Hepatocyte (in vitro differentiated cells): ENCODE measurements around the gene TIPARP. TPM values are rescaled to one million over a fixed set of nuclear protein-coding genes. Genes with fewer than 3 reads are reported as not detected.

Experiments used
- DNase-seq: peaks from one replicate; pipeline ENCODE4 v3.0.0-alpha.2; 2016; ENCODE audit warnings: low spot score
- H2AFZ ChIP-seq: fragments of 200-600 bp; sonication (generic); 2 replicates; pipeline ENCODE4 v1.6.0; 2016; ENCODE audit warnings: antibody characterized with exemption, mild to moderate bottlenecking
- H3K27ac ChIP-seq: fragments of 200-600 bp; sonication (generic); 2 replicates; pipeline ENCODE4 v1.5.1; 2016; ENCODE audit warnings: mild to moderate bottlenecking
- H3K27me3 ChIP-seq: fragments of 200-600 bp; sonication (generic); 2 replicates; pipeline ENCODE4 v1.6.1; 2016
- H3K36me3 ChIP-seq: fragments of 200-600 bp; sonication (generic); replicated peaks from 2 replicates; pipeline ENCODE4 v1.5.1; 2016; ENCODE audit warnings: low read depth; ENCODE audit not compliant: insufficient read depth
- H3K4me1 ChIP-seq: fragments of 200-600 bp; sonication (generic); 2 replicates; pipeline ENCODE4 v1.5.1; 2016; ENCODE audit warnings: mild to moderate bottlenecking, moderate library complexity; ENCODE audit not compliant: insufficient read depth
- H3K4me2 ChIP-seq: fragments of 200-600 bp; sonication (generic); 2 replicates; pipeline ENCODE4 v1.6.0; 2016
- H3K4me3 ChIP-seq: fragments of 200-600 bp; sonication (generic); 2 replicates; pipeline ENCODE4 v1.5.1; 2016; ENCODE audit warnings: mild to moderate bottlenecking
- H3K79me2 ChIP-seq: fragments of 200-600 bp; sonication (generic); 2 replicates; pipeline ENCODE4 v1.6.0; 2017; ENCODE audit warnings: mild to moderate bottlenecking
- H3K9me2 ChIP-seq: fragments of 200-600 bp; sonication (generic); replicated peaks from 2 replicates; pipeline ENCODE4 v1.6.0; 2017; ENCODE audit warnings: mild to moderate bottlenecking; ENCODE audit not compliant: insufficient read depth
- H3K9me3 ChIP-seq: fragments of 200-600 bp; sonication (generic); 2 replicates; pipeline ENCODE4 v1.5.1; 2016; ENCODE audit warnings: low read depth, mild to moderate bottlenecking
- H4K20me1 ChIP-seq: fragments of 200-600 bp; sonication (generic); 2 replicates; pipeline ENCODE4 v1.6.0; 2016; ENCODE audit warnings: mild to moderate bottlenecking; ENCODE audit not compliant: insufficient read depth, poor library complexity, severe bottlenecking
- CTCF ChIP-seq: fragments of 200-600 bp; sonication (generic); IDR thresholded peaks from 2 replicates; pipeline ENCODE4 v1.5.1; 2016; ENCODE audit warnings: antibody characterized with exemption, mild to moderate bottlenecking; ENCODE audit not compliant: poor library complexity
- EZH2 ChIP-seq: fragments of 200-600 bp; sonication (generic); IDR thresholded peaks from 2 replicates; pipeline ENCODE4 v1.6.1; 2016; ENCODE audit warnings: antibody characterized with exemption, mild to moderate bottlenecking, borderline replicate concordance
- EZH2phosphoT487 ChIP-seq: fragments of 200-600 bp; sonication (generic); IDR thresholded peaks from one replicate; pipeline ENCODE4 v1.6.1; 2018; ENCODE audit warnings: antibody characterized with exemption, mild to moderate bottlenecking, low read depth, moderate library complexity; ENCODE audit not compliant: unreplicated experiment, severe bottlenecking
- WGBS: methylation state at CpG from one replicate; pipeline ENCODE4 v1.1.6; 2016; ENCODE audit warnings: low lambda C conversion rate; ENCODE audit errors: missing lambda C conversion rate; 5-methylcytosine and 5-hydroxymethylcytosine counted together
- polyA plus RNA-seq: library from polyadenylated mRNA; unstranded; fragments of >200 nt; fragmentation: Nextera tagmentation; extraction: Ambion mirVana; gene quantifications from 2 replicates; pipeline ENCODE4 v1.2.1, GENCODE V29; 2016
- total RNA-seq: library from RNA; depleted of rRNA; stranded (reverse); fragments of >200 nt; gene quantifications from 2 replicates; pipeline ENCODE4 v1.2.3, GENCODE V29; 2014

The TIPARP gene
- total and polyA plus RNA-seq, 2 experiments from 2014 or later, result 19.9 to 112 TPM

GRCh38 chr3:156741935-156742334 is 67.5 kb downstream of the TIPARP start:
- H3K9me2 ChIP-seq, result no peaks in the 10 kb centered on the region
- H3K79me2 ChIP-seq, result no peaks in the 10 kb centered on the region
- H3K27ac ChIP-seq, result no peak overlapping the region
- no peaks in the 10 kb centered on the region for H4K20me1 ChIP-seq
- H3K4me1 ChIP-seq, result no peaks in the 10 kb centered on the region
- no peaks in the 10 kb centered on the region for H3K27me3 ChIP-seq
- TF ChIP-seq EZH2phosphoT487 (no peak), CTCF (no peak), EZH2 (no peak)
- no peak for DNase-seq
- no peak overlapping the region for H3K4me2 ChIP-seq
- WGBS, result 89% methylated on average over 2 of the region's 2 CpGs
- H3K36me3 ChIP-seq, result no peaks in the 10 kb centered on the region
- no peaks in the 10 kb centered on the region for H3K9me3 ChIP-seq
- no peak overlapping the region for H3K4me3 ChIP-seq
- no peak overlapping the region for H2AFZ ChIP-seq

GRCh38 chr3:156742401-156742800 is 68.0 kb downstream of the TIPARP start:
- Histone ChIP-seq H3K9me3 (no peaks in the 10 kb centered on the region), H2AFZ (no peak overlapping the region), H3K79me2 (no peaks in the 10 kb centered on the region), H3K27me3 (no peaks in the 10 kb centered on the region), H3K4me3 (no peak overlapping the region), H4K20me1 (no peaks in the 10 kb centered on the region), H3K4me2 (no peak overlapping the region), H3K9me2 (no peaks in the 10 kb centered on the region), H3K36me3 (no peaks in the 10 kb centered on the region), H3K27ac (no peak overlapping the region), H3K4me1 (no peaks in the 10 kb centered on the region)
- TF ChIP-seq CTCF, result no peak
- no peak for TF ChIP-seq EZH2phosphoT487
- no peak for TF ChIP-seq EZH2
- no peak for DNase-seq

- Histone ChIP-seq H3K4me1 (no peaks in the 10 kb centered on the region), H3K9me3 (no peaks in the 10 kb centered on the region), H3K79me2 (no peaks in the 10 kb centered on the region), H3K27me3 (no peaks in the 10 kb centered on the region), H4K20me1 (no peaks in the 10 kb centered on the region), H3K4me3 (no peak overlapping the region), H2AFZ (no peak overlapping the region), H3K4me2 (no peak overlapping the region), H3K27ac (no peak overlapping the region), H3K36me3 (no peaks in the 10 kb centered on the region), H3K9me2 (no peaks in the 10 kb centered on the region)
- TF ChIP-seq EZH2phosphoT487 (no peak), CTCF (no peak), EZH2 (no peak)
- DNase-seq, result no peak
- WGBS, result 87% methylated on average over 5 of the region's 5 CpGs
Measured at GRCh38 chr3:156743859-156744258, 69.5 kb downstream of the TIPARP start.

- H3K27ac ChIP-seq, result no peak overlapping the region
- H3K4me3 ChIP-seq, result no peak overlapping the region
- no peak overlapping the region for H3K4me2 ChIP-seq
- no peaks in the 10 kb centered on the region for H3K9me3 ChIP-seq
- H2AFZ ChIP-seq, result no peak overlapping the region
- TF ChIP-seq EZH2 (no peak), CTCF (no peak)
- no peaks in the 10 kb centered on the region for H3K4me1 ChIP-seq
- H3K27me3 ChIP-seq, result no peaks in the 10 kb centered on the region
- H3K79me2 ChIP-seq, result no peaks in the 10 kb centered on the region
- no peaks in the 10 kb centered on the region for H4K20me1 ChIP-seq
- no peak for DNase-seq
- no peaks in the 10 kb centered on the region for H3K36me3 ChIP-seq
- H3K9me2 ChIP-seq, result no peaks in the 10 kb centered on the region
- WGBS, result 89% methylated on average over 7 of the region's 7 CpGs
Measured at GRCh38 chr3:156744631-156745030, 70.2 kb downstream of the TIPARP start.
